Right lobe of liver (tissue), 6 donors: ENCODE data around the gene ZNF621. TPM values are rescaled to one million over a fixed set of nuclear protein-coding genes. Genes with fewer than 3 reads are reported as not detected.

Experiments used
- ATAC-seq, 4 donors: fragments of 200-7000 bp; cut with Tn5 transposase; one replicate each; pipeline ENCODE4 v1.9.1; 2020; ENCODE audit warnings: mild to moderate bottlenecking in 4 of 4, moderate library complexity in 4 of 4
- DNase-seq, 3 donors: peaks; one replicate each; pipeline ENCODE4 v3.0.0-alpha.2; 2020
- H3K27ac ChIP-seq, 3 donors: fragments of 200-600 bp; one replicate each; pipeline ENCODE4 v1.8.0; 2022
- H3K27me3 ChIP-seq, 2 donors: fragments of 200-600 bp; one replicate each; pipeline ENCODE4 v1.8.0; 2022
- H3K36me3 ChIP-seq, 4 donors: fragments of 200-600 bp; sonication (generic) in 1 of 4; one replicate each; pipeline versions ENCODE4 v1.5.1 to v1.8.0; 2017 to 2022; ENCODE audit warnings: control low read depth in 1 of 4
- H3K4me1 ChIP-seq, 4 donors: fragments of 200-600 bp; sonication (generic) in 1 of 4; one replicate each; pipeline versions ENCODE4 v1.5.1 to v1.8.0; 2017 to 2022; ENCODE audit warnings: control low read depth in 1 of 4
- H3K4me3 ChIP-seq, 3 donors: fragments of 200-600 bp; one replicate each; pipeline ENCODE4 v1.8.0; 2022
- H3K9me3 ChIP-seq, 4 donors: fragments of 200-600 bp; sonication (generic) in 1 of 4; one replicate each; pipeline versions ENCODE4 v1.5.1 to v1.8.0; 2017 to 2022; ENCODE audit warnings: control low read depth in 1 of 4
- CTCF ChIP-seq, 4 donors: fragments of 200-600 bp in 3 of 4; fragments of 450-650 bp in 1 of 4; IDR thresholded peaks; one replicate each; pipeline versions ENCODE4 v1.5.1 to v1.8.0; 2016 to 2022; ENCODE audit warnings: antibody characterized with exemption in 4 of 4, mild to moderate bottlenecking in 2 of 4
- POLR2A ChIP-seq: fragments of 450-650 bp; IDR thresholded peaks from one replicate; pipeline ENCODE4 v1.6.1; 2017; ENCODE audit warnings: antibody characterized with exemption, mild to moderate bottlenecking
- WGBS: methylation state at CpG from one replicate; pipeline ENCODE4 v1.1.6; 2018; ENCODE audit warnings: low coverage, low lambda C conversion rate; ENCODE audit not compliant: insufficient coverage; ENCODE audit errors: missing lambda C conversion rate; 5-methylcytosine and 5-hydroxymethylcytosine counted together
- intact Hi-C, 2 donors: fragments of 100-400 bp; cut with DNase I; formaldehyde crosslinking; loops; one replicate each; pipeline versions ENCODE4 v1.11.2 to v1.14.1; 2022
- long read RNA-seq: library from polyadenylated mRNA; unstranded; transcript quantifications from one replicate; pipeline ENCODE4 v2.0.0, GENCODE V29; 2019
- total RNA-seq, 6 experiments: library from RNA; depleted of rRNA in 2 of 6; stranded (reverse); fragments of >200 nt in 2 of 6; fragmentation: NEBNext Ultra II Directional in 3 of 6; extraction: Animal tissue kit (Norgen Biotek cat#: 25700) in 3 of 6; gene quantifications; one replicate each; pipeline versions ENCODE4 v1.1.0 to v1.2.4, GENCODE V29; 2016 to 2023
- donor health status: DM: no; HTN: yes; CAD: no.
- donor health status: DM: no; HTN: no; CAD: no.
- donor health status: DM: no; HTN: no; CAD: no.
- donor health status: DM: no; HTN: yes; CAD: no.
- donor health status: DM: no; HTN: yes; CAD: no.

ZNF621 gene
- total RNA-seq = 10 to 100 TPM in 1 of 6 experiments, 1 to 10 TPM in 5; 4.9 to 11.1 (median 7.8) TPM
- long read RNA-seq, partial matches to known transcripts = 0 of 1 reads
- long read RNA-seq, other reads (novel, unspliced or antisense) = 0 of 1 reads

- H3K4me1 ChIP-seq = no peaks in the 10 kb centered on the region
- 0% methylated on average over 2 of the region's 59 CpGs for WGBS
- peak; percentile 99 to 100 (median 100) for ATAC-seq
- intact Hi-C loops = no loop called here
- peak within 1 kb of the TSS; percentile 56 to 69 (median 65) for H3K27ac ChIP-seq
- TF ChIP-seq POLR2A (peak; percentile 93), CTCF (IDR thresholded peaks at IDR 0.05) (peak in 2 of 4 donors; percentile 10 to 16)
- DNase-seq = peak; percentile 93 to 94 (median 94)
- H3K36me3 ChIP-seq = peaks cover 0 to 12% (median 2%) of the 10 kb centered on the region in 4 donors
- H3K9me3 ChIP-seq = no peaks in the 10 kb centered on the region
- H3K4me3 ChIP-seq = peak within 1 kb of the TSS; percentile 63 to 86 (median 68)
- H3K27me3 ChIP-seq = no peaks in the 10 kb centered on the region
Measured at GRCh38 chr3:40524568-40525285, at the start of gene ZNF621. ZNF621 (plus strand) TSS chr3:40524960; CDS start chr3:40525841, 881 bp downstream.

GRCh38 chr3:40476478-40477470 lies 48.0 kb upstream of the ZNF621 start, which contains the start of gene ZNF619:
ZNF619 (plus strand) TSS chr3:40477122; CDS start chr3:40477980, 858 bp downstream.
- intact Hi-C loops = no loop called here
- DNase-seq (peak; percentile 79 to 87 (median 81)), ATAC-seq (peak; percentile 98 to 100 (median 98))
- WGBS = 7% methylated on average over 27 of the region's 48 CpGs
- Histone ChIP-seq H3K4me3 (peak within 1 kb of the TSS; percentile 43 to 95 (median 91)), H3K36me3 (peaks cover 0 to 7% (median 0%) of the 10 kb centered on the region in 4 donors), H3K27me3 (no peaks in the 10 kb centered on the region), H3K4me1 (peaks cover 0 to 6% (median 3%) of the 10 kb centered on the region in 4 donors), H3K27ac (peak within 1 kb of the TSS; percentile 58 to 70 (median 61)), H3K9me3 (no peaks in the 10 kb centered on the region)
- TF ChIP-seq POLR2A (peak; percentile 36), CTCF (IDR thresholded peaks at IDR 0.05) (no peak)

GRCh38 chr3:40477666-40478065 lies 47.1 kb upstream of the ZNF621 start:
- Histone ChIP-seq H3K4me1 (peaks cover 0 to 6% (median 3%) of the 10 kb centered on the region in 4 donors), H3K9me3 (no peaks in the 10 kb centered on the region), H3K36me3 (peaks cover 0 to 7% (median 2%) of the 10 kb centered on the region in 4 donors), H3K27me3 (no peaks in the 10 kb centered on the region), H3K4me3 (peak overlapping the region; percentile 43 to 95 (median 91)), H3K27ac (peak overlapping the region in 1 of 3 donors; percentile 61)
- TF ChIP-seq POLR2A = no peak
- no peak for TF ChIP-seq CTCF (IDR thresholded peaks at IDR 0.05)
- 48% methylated on average over 4 of the region's 4 CpGs for WGBS
- peak in 2 of 4 donors; percentile 17 to 35 for ATAC-seq
- intact Hi-C loops = no loop called here
- no peak for DNase-seq

GRCh38 chr3:40487172-40487571 lies 37.6 kb upstream of the ZNF621 start:
- 100% methylated on average over 1 of the region's 3 CpGs for WGBS
- H3K4me3 ChIP-seq = no peak overlapping the region

More at GRCh38 chr3:40487172-40487571, 37.6 kb upstream of the ZNF621 start:
- TF ChIP-seq CTCF (IDR thresholded peaks at IDR 0.05) (no peak), POLR2A (no peak)
- ATAC-seq (no peak), DNase-seq (no peak)
- H3K9me3 ChIP-seq = peaks cover 0 to 9% (median 2%) of the 10 kb centered on the region in 4 donors
- no peak overlapping the region for H3K27ac ChIP-seq
- H3K36me3 ChIP-seq = peaks cover 0 to 16% (median 10%) of the 10 kb centered on the region in 4 donors
- intact Hi-C loops = no loop called here
- H3K27me3 ChIP-seq = no peaks in the 10 kb centered on the region
- H3K4me1 ChIP-seq = no peaks in the 10 kb centered on the region
